Measurements from ENCODE around the gene RABGEF1.
"Not testable (repeated sequence)": the region's sequence is repeated elsewhere in the genome, so short reads cannot be mapped to it uniquely, and the experiment has no call there.

Gene RABGEF1

DNA sequence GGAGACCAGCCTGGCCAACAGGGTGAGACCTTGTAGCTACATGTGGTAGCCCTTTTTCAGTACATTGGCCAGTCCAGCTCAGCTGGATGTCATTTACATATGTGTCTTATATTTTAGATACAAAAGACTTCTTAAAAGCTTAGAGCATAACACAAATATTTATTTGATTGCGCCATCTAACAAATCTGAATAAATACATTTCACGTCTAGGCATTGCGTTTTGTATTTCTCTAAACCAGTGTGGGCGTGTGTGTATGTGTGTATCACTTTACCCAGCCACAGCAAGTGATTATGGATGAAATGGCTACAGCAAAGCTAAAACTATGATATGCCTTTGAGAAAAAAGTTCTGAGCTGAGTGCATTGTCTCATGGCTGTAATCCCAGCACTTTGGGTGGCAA is 14.0 kb downstream of the RABGEF1 start:
- Histone ChIP-seq H3K9me3 (ENCODE audit: control insufficient read depth, low read depth, low read length) (no peaks in the 10 kb centered on the region), H3K4me1 (ENCODE audit: control insufficient read depth, low read depth, low read length) (no peaks in the 10 kb centered on the region), H3K36me3 (ENCODE audit: control insufficient read depth, low read depth, low read length) (no peaks in the 10 kb centered on the region), H3K27me3 (ENCODE audit: control insufficient read depth, insufficient read depth, low read length) (no peaks in the 10 kb centered on the region), H3K9ac (ENCODE audit: low read length) (no peak overlapping the region), H3K27ac (ENCODE audit: low read length) (no peak overlapping the region), H3K4me3 (ENCODE audit: low read length) (no peak overlapping the region)

DNA sequence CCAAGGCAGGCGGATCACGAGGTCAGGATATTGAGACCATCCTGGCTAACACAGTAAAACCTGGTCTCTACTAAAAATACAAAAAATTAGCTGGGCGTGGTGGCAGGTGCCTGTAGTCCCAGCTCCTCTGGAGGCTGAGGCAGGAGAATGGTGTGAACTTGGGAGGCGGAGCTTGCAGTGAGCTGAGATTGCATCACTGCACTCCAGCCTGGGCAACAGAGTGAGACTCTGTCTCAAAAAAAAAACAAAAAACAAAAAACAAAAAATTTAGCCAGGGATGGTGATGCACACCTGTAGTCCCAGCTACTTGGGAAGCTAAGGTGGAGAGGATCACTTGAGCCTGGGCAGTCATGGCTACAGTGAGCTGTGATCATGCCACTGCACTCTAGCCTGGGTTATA is 14.5 kb downstream of the RABGEF1 start:
- H3K9ac ChIP-seq (ENCODE audit: low read length); H3K27me3 ChIP-seq (ENCODE audit: control insufficient read depth, insufficient read depth, low read length); H3K4me1 ChIP-seq (ENCODE audit: control insufficient read depth, low read depth, low read length); H3K4me3 ChIP-seq (ENCODE audit: low read length); H3K27ac ChIP-seq (ENCODE audit: low read length); H3K9me3 ChIP-seq (ENCODE audit: control insufficient read depth, low read depth, low read length); H3K36me3 ChIP-seq (ENCODE audit: control insufficient read depth, low read depth, low read length): not testable (repeated sequence)

DNA sequence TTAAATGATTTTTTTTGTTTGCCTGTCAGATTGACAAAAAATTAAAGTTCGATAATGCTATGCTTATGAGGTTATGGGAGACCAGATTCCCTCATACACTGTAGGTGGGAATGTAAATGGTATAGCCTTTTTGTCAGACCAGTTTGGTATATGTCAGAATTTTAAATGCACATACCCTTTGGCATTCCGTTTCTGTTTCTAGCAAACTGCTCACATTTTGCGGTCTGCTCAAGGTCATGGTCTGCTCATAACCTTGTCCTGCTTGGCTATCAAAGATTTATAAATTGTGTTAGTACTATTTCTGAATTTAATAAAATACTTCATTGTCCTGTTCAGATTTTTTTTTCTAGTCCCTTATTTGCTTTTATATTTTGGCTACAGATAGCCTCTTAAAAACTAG is 15.7 kb downstream of the RABGEF1 start:
- H3K9me3 ChIP-seq (ENCODE audit: control insufficient read depth, low read depth, low read length); H3K36me3 ChIP-seq (ENCODE audit: control insufficient read depth, low read depth, low read length); H3K4me1 ChIP-seq (ENCODE audit: control insufficient read depth, low read depth, low read length); H3K4me3 ChIP-seq (ENCODE audit: low read length); H3K9ac ChIP-seq (ENCODE audit: low read length); H3K27me3 ChIP-seq (ENCODE audit: control insufficient read depth, insufficient read depth, low read length); H3K27ac ChIP-seq (ENCODE audit: low read length): not testable (repeated sequence)

DNA sequence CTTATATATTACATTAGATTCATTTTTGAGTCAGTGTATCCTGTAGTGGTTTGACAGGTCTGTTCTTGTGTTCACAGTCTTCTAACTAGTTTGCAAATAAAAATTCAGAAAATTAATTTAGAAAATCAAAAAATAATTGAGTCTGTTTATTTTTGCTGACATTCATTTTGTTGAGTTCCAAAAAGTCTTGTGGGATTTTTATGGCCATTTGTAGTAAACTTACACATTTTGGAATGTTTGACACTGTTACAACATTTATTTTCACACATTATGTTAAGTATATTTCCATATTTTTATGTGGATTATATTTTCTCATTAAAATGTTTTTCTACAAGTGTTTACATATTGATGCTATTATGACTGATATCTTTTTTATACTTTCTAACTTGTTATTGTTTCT is 16.4 kb downstream of the RABGEF1 start:
- H3K36me3 ChIP-seq (ENCODE audit: control insufficient read depth, low read depth, low read length): no peaks in the 10 kb centered on the region
- no peaks in the 10 kb centered on the region for H3K4me1 ChIP-seq (ENCODE audit: control insufficient read depth, low read depth, low read length)
- H3K4me3 ChIP-seq (ENCODE audit: low read length): no peak overlapping the region
- no peak overlapping the region for H3K9ac ChIP-seq (ENCODE audit: low read length)
- H3K27ac ChIP-seq (ENCODE audit: low read length): no peak overlapping the region
- H3K9me3 ChIP-seq (ENCODE audit: control insufficient read depth, low read depth, low read length): no peaks in the 10 kb centered on the region
- no peaks in the 10 kb centered on the region for H3K27me3 ChIP-seq (ENCODE audit: control insufficient read depth, insufficient read depth, low read length)

DNA sequence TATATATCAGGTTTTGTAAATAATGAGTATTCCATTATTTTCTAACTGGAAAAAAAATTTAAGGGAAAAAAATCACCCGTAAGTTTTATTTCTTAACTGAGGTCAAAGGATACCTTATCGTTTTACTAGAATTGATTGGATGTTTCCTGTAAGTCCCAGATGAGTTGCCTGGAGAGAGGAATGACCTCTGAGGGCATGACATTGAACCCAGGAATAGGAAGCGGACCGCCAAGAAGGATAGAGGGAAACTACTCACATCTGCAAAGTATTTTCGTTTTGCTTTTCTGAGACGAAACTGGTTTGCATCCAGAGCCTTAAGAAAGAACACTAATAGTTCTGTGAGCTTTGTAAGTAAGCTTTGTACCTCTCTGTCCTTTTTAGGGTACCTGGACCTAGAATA is 17.4 kb downstream of the RABGEF1 start:
- Histone ChIP-seq H3K4me1 (ENCODE audit: control insufficient read depth, low read depth, low read length) (no peaks in the 10 kb centered on the region), H3K27ac (ENCODE audit: low read length) (no peak overlapping the region)

DNA sequence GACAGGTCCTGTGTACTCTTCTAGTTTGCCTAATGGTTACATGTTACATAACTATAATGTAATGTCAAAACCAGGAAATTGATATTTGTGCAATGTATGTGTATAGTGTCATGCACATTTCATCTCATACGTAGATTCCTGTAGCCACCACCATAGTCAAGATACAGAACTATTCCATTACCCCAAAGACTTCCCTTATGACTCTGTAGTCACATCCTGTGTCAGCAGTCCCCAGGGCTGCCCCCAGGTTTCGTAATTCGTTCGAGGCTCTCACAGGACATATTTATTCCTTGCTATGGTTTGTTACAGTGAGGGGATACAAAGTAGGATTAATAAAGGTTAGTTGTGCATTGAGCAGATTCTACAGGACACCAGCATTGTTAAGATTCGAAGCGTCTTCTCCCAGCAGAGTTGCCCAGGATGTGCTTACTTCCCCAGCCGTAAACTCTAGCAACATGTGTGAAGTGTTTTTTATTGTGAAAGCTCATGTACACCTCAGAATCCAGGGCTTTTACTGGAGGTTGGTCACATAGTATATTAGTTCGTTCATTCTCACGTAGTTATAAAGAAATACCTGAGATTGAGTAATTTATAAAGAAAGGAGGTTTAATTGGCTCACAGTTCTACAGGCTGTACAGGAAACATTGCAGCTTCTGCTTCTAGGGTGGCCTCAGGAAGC is 18.6 kb downstream of the RABGEF1 start:
- no peaks in the 10 kb centered on the region for H3K9me3 ChIP-seq (ENCODE audit: control insufficient read depth, low read depth, low read length)
- H3K27me3 ChIP-seq (ENCODE audit: control insufficient read depth, insufficient read depth, low read length): no peaks in the 10 kb centered on the region
- no peaks in the 10 kb centered on the region for H3K4me1 ChIP-seq (ENCODE audit: control insufficient read depth, low read depth, low read length)
- H3K27ac ChIP-seq (ENCODE audit: low read length): no peak overlapping the region
- no peak overlapping the region for H3K9ac ChIP-seq (ENCODE audit: low read length)
- H3K36me3 ChIP-seq (ENCODE audit: control insufficient read depth, low read depth, low read length): no peaks in the 10 kb centered on the region
- H3K4me3 ChIP-seq (ENCODE audit: low read length): no peak overlapping the region

More for the DNA sequence above, 17.4 kb downstream of the RABGEF1 start:
- Histone ChIP-seq H3K27me3 (ENCODE audit: control insufficient read depth, insufficient read depth, low read length) (no peaks in the 10 kb centered on the region), H3K9ac (ENCODE audit: low read length) (no peak overlapping the region), H3K4me3 (ENCODE audit: low read length) (no peak overlapping the region), H3K36me3 (ENCODE audit: control insufficient read depth, low read depth, low read length) (no peaks in the 10 kb centered on the region), H3K9me3 (ENCODE audit: control insufficient read depth, low read depth, low read length) (no peaks in the 10 kb centered on the region)

DNA sequence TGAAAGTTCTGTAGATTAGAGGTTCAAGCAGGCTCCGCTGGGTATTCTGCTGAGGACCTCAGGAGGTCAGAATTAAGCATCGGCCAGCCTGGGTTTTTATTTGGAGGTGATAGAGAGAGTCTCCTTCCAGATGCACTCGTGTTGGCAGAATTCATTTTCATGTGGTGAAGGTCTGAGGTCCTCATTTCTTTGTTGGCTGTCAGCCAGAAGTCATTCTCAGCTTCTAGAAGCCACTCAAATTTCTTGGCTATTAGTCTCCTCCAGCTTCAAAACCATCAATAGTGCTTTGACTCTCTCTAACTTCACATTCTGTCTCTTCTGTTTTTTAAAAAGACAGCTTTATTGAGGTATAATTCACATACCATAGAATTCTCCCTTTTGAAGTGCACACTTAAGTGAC is 22.6 kb downstream of the RABGEF1 start:
- not testable (repeated sequence) for H3K9ac ChIP-seq (ENCODE audit: low read length); H3K4me1 ChIP-seq (ENCODE audit: control insufficient read depth, low read depth, low read length); H3K27me3 ChIP-seq (ENCODE audit: control insufficient read depth, insufficient read depth, low read length); H3K27ac ChIP-seq (ENCODE audit: low read length); H3K4me3 ChIP-seq (ENCODE audit: low read length); H3K9me3 ChIP-seq (ENCODE audit: control insufficient read depth, low read depth, low read length); H3K36me3 ChIP-seq (ENCODE audit: control insufficient read depth, low read depth, low read length)

DNA sequence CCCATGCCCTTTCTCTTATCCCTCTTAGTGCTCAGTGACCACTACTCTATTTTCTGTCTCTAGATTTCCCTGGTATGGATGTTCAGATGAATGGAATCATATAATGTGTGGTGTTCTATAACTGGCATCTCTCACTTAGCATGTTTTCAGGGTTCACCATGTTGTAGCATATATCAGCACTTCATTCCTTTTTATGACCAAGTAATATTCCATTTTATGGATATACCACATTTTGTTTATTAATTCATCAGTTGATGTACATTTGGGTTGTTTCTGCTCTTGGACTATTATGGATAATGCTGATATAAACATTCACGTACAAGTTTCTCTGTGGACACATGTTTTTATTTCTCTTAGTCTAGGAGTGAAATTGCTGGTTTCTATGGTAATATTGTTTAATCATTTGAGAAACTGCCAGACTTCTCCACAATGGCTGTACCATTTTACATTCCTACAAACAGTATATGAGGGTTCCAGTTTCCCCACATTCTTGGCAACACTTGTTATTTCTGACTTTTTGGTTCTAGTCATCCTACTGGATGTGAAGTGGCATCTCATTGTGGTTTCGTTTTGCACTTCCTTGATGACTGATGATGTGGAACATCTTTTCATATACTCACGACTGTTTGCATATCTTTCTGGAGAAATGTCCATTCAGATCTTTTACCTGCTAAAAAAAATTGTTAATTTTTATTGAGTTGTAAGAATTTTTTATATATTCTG is 23.3 kb downstream of the RABGEF1 start:
- H3K36me3 ChIP-seq (ENCODE audit: control insufficient read depth, low read depth, low read length); H3K4me1 ChIP-seq (ENCODE audit: control insufficient read depth, low read depth, low read length); H3K9ac ChIP-seq (ENCODE audit: low read length); H3K27ac ChIP-seq (ENCODE audit: low read length); H3K9me3 ChIP-seq (ENCODE audit: control insufficient read depth, low read depth, low read length); H3K4me3 ChIP-seq (ENCODE audit: low read length); H3K27me3 ChIP-seq (ENCODE audit: control insufficient read depth, insufficient read depth, low read length): not testable (repeated sequence)

- not testable (repeated sequence) for H3K27ac ChIP-seq (ENCODE audit: low read length); H3K9ac ChIP-seq (ENCODE audit: low read length); H3K4me3 ChIP-seq (ENCODE audit: low read length); H3K9me3 ChIP-seq (ENCODE audit: control insufficient read depth, low read depth, low read length); H3K27me3 ChIP-seq (ENCODE audit: control insufficient read depth, insufficient read depth, low read length); H3K36me3 ChIP-seq (ENCODE audit: control insufficient read depth, low read depth, low read length); H3K4me1 ChIP-seq (ENCODE audit: control insufficient read depth, low read depth, low read length)
Observed at GRCh38 chr7:66764905-66765304, 24.4 kb downstream of the RABGEF1 start.

DNA sequence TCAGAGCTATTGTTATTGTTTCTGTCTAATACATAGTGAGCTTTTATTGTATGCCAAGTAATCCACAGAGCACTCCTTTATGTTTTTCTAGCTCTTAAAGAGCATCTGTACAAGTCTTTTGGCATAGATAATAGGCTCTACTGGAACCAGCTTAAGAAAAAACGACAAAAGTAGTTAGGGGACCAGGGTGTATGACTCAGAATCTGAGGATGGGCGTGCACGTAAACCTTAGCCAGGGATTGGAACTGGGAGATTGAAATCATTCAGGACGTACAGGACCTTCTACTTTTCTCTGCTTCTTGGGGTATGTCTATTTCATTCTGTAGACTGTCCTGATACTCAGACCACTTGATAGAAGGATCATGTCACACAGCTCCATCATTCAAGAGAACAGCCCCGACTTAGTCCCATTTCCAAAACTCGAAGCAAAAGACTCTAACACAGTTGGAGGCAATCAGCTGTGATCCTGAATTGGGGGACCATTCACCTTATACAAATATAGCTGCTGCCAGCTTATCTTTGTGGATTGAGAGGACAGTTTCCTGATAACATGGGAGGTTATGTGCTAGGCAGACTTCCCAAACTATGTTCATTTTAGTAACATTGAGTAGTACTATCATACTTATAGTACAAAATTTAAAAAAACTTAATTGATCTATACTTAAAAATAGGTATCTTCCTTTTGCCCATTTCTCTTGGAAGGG is 24.9 kb downstream of the RABGEF1 start:
- H3K27me3 ChIP-seq (ENCODE audit: control insufficient read depth, insufficient read depth, low read length); H3K36me3 ChIP-seq (ENCODE audit: control insufficient read depth, low read depth, low read length); H3K9ac ChIP-seq (ENCODE audit: low read length); H3K9me3 ChIP-seq (ENCODE audit: control insufficient read depth, low read depth, low read length); H3K4me3 ChIP-seq (ENCODE audit: low read length); H3K27ac ChIP-seq (ENCODE audit: low read length); H3K4me1 ChIP-seq (ENCODE audit: control insufficient read depth, low read depth, low read length): not testable (repeated sequence)

- H3K27me3 ChIP-seq (ENCODE audit: control insufficient read depth, insufficient read depth, low read length): no peaks in the 10 kb centered on the region
Observed at GRCh38 chr7:66766041-66766440, 25.5 kb downstream of the RABGEF1 start.

GRCh38 chr7:66767486-66767885 is 27.0 kb downstream of the RABGEF1 start:
- H3K4me3 ChIP-seq (ENCODE audit: low read length); H3K4me1 ChIP-seq (ENCODE audit: control insufficient read depth, low read depth, low read length); H3K27me3 ChIP-seq (ENCODE audit: control insufficient read depth, insufficient read depth, low read length); H3K36me3 ChIP-seq (ENCODE audit: control insufficient read depth, low read depth, low read length); H3K9me3 ChIP-seq (ENCODE audit: control insufficient read depth, low read depth, low read length); H3K27ac ChIP-seq (ENCODE audit: low read length); H3K9ac ChIP-seq (ENCODE audit: low read length): not testable (repeated sequence)

More at GRCh38 chr7:66766041-66766440, 25.5 kb downstream of the RABGEF1 start:
- H3K9ac ChIP-seq (ENCODE audit: low read length): no peak overlapping the region
- H3K9me3 ChIP-seq (ENCODE audit: control insufficient read depth, low read depth, low read length): no peaks in the 10 kb centered on the region
- no peaks in the 10 kb centered on the region for H3K36me3 ChIP-seq (ENCODE audit: control insufficient read depth, low read depth, low read length)
- H3K4me3 ChIP-seq (ENCODE audit: low read length): no peak overlapping the region
- H3K27ac ChIP-seq (ENCODE audit: low read length): no peak overlapping the region
- H3K4me1 ChIP-seq (ENCODE audit: control insufficient read depth, low read depth, low read length): no peaks in the 10 kb centered on the region

Measured in iPS-18a (cell line).